HCT116 (cell line): ENCODE results near the gene DUOXA1.

Experiments used
- CTCF ChIP-seq, 3 experiments: fragments of 200-600 bp in 1 of 3; sonication (generic) in 1 of 3; IDR thresholded peaks in 2 of 3; conservative IDR thresholded peaks in 1 of 3; 2 replicates each; pipeline ENCODE4 v1.5.1; 2012 to 2017; ENCODE audit warnings: low read depth in 2 of 3, low read length in 2 of 3, antibody characterized with exemption in 1 of 3, borderline replicate concordance in 1 of 3, control low read depth in 1 of 3, mild to moderate bottlenecking in 1 of 3, mixed read lengths in 1 of 3, mixed run types in 1 of 3, moderate library complexity in 1 of 3; ENCODE audit not compliant: insufficient read depth in 1 of 3
- ELF1 ChIP-seq: IDR thresholded peaks from 2 replicates; pipeline ENCODE4 v1.6.1; 2012; ENCODE audit warnings: low read depth, borderline replicate concordance
- EZH2 ChIP-seq: fragments of 200-600 bp; sonication (generic); IDR thresholded peaks from 2 replicates; pipeline ENCODE4 v1.6.1; 2017; ENCODE audit warnings: antibody characterized with exemption, mixed run types
- FOSL1 ChIP-seq: IDR thresholded peaks from 2 replicates; pipeline ENCODE4 v1.6.1; 2012; ENCODE audit warnings: low read depth
- POLR2A ChIP-seq: IDR thresholded peaks from 2 replicates; pipeline ENCODE4 v1.7.0; 2011; ENCODE audit warnings: borderline replicate concordance; ENCODE audit not compliant: insufficient read depth, insufficient read length; ENCODE audit errors: extremely low read depth
- POLR2AphosphoS5 ChIP-seq: IDR thresholded peaks from 2 replicates; pipeline ENCODE4 v1.6.1; 2011; ENCODE audit warnings: mild to moderate bottlenecking, low read depth, low read length, moderate library complexity
- REST ChIP-seq: IDR thresholded peaks from 2 replicates; pipeline ENCODE4 v1.6.1; 2012; ENCODE audit warnings: low read depth
- ZBTB33 ChIP-seq: IDR thresholded peaks from 2 replicates; pipeline ENCODE4 v1.6.1; 2011; ENCODE audit warnings: mild to moderate bottlenecking, low read length, moderate library complexity; ENCODE audit not compliant: insufficient replicate concordance; ENCODE audit errors: extremely low read depth
- ZNF274 ChIP-seq: fragments of 200-500 bp; sonication (Bioruptor generic); IDR thresholded peaks from 2 replicates; pipeline ENCODE4 v1.6.1; 2014; ENCODE audit warnings: mild to moderate bottlenecking, low read depth, low read length, inconsistent platforms

- TF ChIP-seq CTCF (IDR thresholded peaks at IDR 0.05 in 2 of 3, conservative IDR thresholded peaks at IDR 0.05 in 1 of 3; ENCODE audit: borderline replicate concordance in 1 of 3, insufficient read depth in 1 of 3, low read depth in 2 of 3, low read length in 2 of 3) (no peak), ZBTB33 (no peak), EZH2 (no peak), REST (no peak), ELF1 (no peak), POLR2A (no peak), POLR2AphosphoS5 (no peak), FOSL1 (no peak), ZNF274 (no peak)
These were observed 1.8 kb upstream of the DUOXA1 start for GRCh38 chr15:45131510-45131909.
